RWPE1 (cell line): ENCODE measurements around the gene FZD10.
A peak's percentile ranks its signal among the peaks of the same experiment; 100 is the strongest.

Source experiments
- CTCF ChIA-PET: fragments of 350-600 bp; sonication (Branson Sonifier 250); formaldehyde crosslinking; extraction: SDS; loops from one replicate; lab custom pipeline; 2021; lab: Yijun Ruan, JAX
- POLR2A ChIA-PET: fragments of 400-600 bp; formaldehyde crosslinking; extraction: SDS; loops from one replicate; lab custom pipeline; 2020; ENCODE audit warnings: antibody characterized with exemption; ENCODE audit not compliant: low non-redundant PET; lab: Yijun Ruan, JAX
- DNase-seq: peaks from one replicate; pipeline ENCODE4 v3.0.0; 2012; ENCODE audit warnings: low spot score
- H3K27ac ChIP-seq: fragments of 450-650 bp; 2 replicates; pipeline ENCODE4 v1.5.1; 2017
- TF ChIP-seq, protein P1 (sequence below): fragments of 450-650 bp; conservative IDR thresholded peaks from 2 replicates; pipeline ENCODE4 v1.5.1; 2017; ENCODE audit warnings: low read depth, mild to moderate bottlenecking

The FZD10 gene, protein sequence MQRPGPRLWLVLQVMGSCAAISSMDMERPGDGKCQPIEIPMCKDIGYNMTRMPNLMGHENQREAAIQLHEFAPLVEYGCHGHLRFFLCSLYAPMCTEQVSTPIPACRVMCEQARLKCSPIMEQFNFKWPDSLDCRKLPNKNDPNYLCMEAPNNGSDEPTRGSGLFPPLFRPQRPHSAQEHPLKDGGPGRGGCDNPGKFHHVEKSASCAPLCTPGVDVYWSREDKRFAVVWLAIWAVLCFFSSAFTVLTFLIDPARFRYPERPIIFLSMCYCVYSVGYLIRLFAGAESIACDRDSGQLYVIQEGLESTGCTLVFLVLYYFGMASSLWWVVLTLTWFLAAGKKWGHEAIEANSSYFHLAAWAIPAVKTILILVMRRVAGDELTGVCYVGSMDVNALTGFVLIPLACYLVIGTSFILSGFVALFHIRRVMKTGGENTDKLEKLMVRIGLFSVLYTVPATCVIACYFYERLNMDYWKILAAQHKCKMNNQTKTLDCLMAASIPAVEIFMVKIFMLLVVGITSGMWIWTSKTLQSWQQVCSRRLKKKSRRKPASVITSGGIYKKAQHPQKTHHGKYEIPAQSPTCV

DNA sequence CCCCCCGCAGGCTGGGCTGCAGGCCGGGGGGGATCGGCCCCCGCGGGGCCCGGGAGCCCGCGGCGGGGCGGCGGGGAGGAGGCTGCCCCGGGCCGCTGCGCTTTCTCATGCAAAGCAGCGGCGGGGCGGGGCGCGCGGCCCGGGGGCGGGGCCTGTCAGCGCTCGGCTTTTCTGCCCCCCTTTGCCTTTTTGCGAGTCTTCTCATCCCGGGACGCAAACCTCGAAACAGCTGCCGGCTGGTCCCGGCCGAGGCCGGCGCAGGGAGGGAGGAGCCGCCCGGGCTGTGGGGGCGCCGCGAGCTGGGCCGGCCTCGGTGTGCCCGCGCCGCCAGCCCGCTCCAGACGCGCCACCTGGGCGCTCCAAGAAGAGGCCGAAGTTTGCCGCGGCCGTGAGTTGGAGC is at the start of gene FZD10:
TSS of gene FZD10 (plus strand) at position 198 of the 400 bp plus-strand sequence. CDS start 479 bp downstream, outside the sequence.
- TF ChIP-seq, protein P1, sequence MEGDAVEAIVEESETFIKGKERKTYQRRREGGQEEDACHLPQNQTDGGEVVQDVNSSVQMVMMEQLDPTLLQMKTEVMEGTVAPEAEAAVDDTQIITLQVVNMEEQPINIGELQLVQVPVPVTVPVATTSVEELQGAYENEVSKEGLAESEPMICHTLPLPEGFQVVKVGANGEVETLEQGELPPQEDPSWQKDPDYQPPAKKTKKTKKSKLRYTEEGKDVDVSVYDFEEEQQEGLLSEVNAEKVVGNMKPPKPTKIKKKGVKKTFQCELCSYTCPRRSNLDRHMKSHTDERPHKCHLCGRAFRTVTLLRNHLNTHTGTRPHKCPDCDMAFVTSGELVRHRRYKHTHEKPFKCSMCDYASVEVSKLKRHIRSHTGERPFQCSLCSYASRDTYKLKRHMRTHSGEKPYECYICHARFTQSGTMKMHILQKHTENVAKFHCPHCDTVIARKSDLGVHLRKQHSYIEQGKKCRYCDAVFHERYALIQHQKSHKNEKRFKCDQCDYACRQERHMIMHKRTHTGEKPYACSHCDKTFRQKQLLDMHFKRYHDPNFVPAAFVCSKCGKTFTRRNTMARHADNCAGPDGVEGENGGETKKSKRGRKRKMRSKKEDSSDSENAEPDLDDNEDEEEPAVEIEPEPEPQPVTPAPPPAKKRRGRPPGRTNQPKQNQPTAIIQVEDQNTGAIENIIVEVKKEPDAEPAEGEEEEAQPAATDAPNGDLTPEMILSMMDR: no peak
- DNase-seq: peak; percentile 55
- no peak within 1 kb of the TSS for H3K27ac ChIP-seq
- POLR2A ChIA-PET: interaction anchor here (0.6 to 0.7 kb wide), 2 partner anchors 12 to 42 kb away, joined by 3 to 5 read pairs; no protein-coding TSS in a partner anchor
- CTCF ChIA-PET: interaction anchor here (0.5 to 1.4 kb wide), 5 partner anchors 10 to 120 kb away, joined by 4 to 6 read pairs (median 4); no protein-coding TSS in a partner anchor

DNA sequence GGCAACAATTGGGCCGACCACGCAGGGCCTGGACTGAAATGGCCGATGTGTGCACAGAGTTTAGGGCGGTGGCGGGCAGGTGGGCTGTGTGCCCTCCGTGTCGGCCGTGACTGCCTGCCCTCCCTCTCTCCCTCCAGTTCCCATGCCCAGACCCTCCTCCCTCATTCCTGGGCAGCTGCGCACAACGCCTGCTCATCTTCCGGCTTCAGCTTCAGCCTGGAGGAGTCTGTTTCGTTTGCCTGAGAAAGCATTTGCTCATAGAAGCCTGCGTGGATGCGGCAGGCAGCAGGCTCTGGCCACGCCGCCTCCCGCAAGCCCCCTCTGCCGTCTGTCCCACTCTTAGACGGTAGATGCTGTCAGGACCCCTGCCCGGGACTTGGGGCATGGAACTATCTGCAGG is 47.3 kb upstream of the FZD10 start:
- DNase-seq: no peak
- H3K27ac ChIP-seq: no peak overlapping the region
- ChIA-PET CTCF (no interaction called here), POLR2A (no interaction called here)
- TF ChIP-seq, protein P1: no peak

DNA sequence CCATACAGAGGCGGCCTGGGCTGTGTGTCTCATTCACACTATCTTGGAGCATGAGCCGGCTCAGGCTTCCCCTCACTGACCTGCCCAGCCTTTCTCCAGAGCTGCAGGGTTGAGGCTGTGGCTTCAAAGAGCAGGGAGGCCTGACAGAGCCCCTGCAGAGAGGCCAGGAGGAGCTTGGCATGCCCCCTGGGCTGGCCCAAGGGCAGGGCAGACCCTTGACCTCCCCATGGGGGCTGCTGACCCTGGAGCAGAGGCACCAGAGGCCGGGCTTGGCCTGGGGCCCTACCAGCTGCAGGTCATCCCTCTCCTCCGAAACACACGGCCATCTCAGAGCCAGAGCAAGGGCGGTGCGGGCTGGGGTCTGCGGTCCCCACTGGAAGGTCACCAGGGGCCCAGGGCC is 46.6 kb upstream of the FZD10 start:
- no peak overlapping the region for H3K27ac ChIP-seq
- ChIA-PET POLR2A (no interaction called here), CTCF (no interaction called here)
- DNase-seq: no peak
- TF ChIP-seq, protein P1: no peak

DNA sequence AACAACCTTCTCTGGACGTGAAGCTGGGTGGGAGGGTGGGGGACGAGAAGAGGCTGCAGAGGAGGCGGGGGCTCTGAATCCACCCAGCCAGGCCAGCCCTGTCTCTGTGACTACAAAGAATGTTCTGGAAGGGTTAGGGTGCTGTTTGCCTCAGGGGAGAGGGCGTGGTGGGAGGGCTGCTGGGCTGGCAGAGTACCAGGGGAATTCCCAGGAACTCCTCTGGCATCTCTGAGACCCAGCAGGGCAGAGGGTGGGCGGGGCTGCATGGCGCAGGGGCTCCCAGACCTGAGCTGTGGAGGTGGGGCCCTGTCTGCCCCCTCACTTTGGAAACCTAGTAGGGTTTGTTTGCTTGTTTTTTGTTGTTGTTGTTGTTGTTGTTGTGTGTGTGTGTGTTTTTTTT is 45.5 kb upstream of the FZD10 start:
- H3K27ac ChIP-seq: no peak overlapping the region
- TF ChIP-seq, protein P1: no peak
- ChIA-PET POLR2A (no interaction called here), CTCF (no interaction called here)
- no peak for DNase-seq

DNA sequence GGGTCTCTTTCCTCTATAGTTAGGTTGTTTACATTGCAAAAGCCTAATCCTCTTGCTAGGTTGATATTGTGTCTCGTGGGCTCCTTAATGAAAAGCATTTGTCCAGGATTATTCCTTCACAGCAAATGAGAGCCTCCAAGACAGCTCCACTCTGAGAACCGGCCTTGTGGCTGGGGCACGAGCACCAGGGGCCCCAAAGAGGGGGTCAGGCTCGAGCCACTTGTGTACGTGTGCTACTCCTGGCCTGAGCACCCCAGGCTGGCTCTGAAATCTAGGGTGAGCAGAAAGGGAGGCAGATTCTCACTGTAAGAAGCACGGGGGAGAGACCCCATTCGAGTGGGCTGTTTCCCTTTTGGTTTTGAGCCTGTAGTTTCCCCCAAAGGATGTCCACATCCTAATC is 45.0 kb upstream of the FZD10 start:
- no peak for DNase-seq
- H3K27ac ChIP-seq: no peak overlapping the region
- TF ChIP-seq, protein P1: no peak
- ChIA-PET CTCF (no interaction called here), POLR2A (no interaction called here)

DNA sequence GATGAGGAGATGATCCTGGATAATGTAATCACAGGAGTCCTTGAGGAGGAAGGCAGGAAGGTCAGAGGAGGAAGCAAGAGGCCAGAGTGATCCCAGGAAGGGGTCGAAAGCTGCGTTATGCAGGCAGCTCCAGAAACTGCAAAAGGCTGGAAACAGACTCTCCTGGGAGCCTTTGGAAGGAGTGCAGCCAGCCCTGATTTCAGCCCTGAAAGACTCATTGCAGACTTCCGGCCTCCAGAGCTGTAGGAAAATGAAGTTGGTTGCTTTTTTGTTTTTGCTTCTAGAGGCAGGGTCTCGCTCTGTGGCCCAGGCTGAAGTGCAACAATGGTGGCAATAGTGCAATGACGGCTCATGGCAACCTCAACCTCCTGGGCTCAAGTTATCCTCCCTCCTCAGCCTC is 44.6 kb upstream of the FZD10 start:
- ChIA-PET POLR2A (no interaction called here), CTCF (no interaction called here)
- TF ChIP-seq, protein P1: no peak
- H3K27ac ChIP-seq: no peak overlapping the region
- DNase-seq: no peak
